KOPT-K1 (cell line): Measurements from ENCODE around the gene ZNF469.

Experiments
- H3K27ac ChIP-seq: fragments of 200-600 bp; sonication (generic); 2 replicates; pipeline ENCODE4 v1.5.1; 2016; ENCODE audit warnings: antibody characterized with exemption, mild to moderate bottlenecking, low read depth, low read length; ENCODE audit not compliant: poor library complexity, severe bottlenecking
- H3K36me3 ChIP-seq: fragments of 200-600 bp; sonication (generic); 2 replicates; pipeline ENCODE4 v1.5.1; 2017; ENCODE audit warnings: antibody characterized with exemption, mild to moderate bottlenecking, low read length, moderate library complexity; ENCODE audit not compliant: insufficient read depth
- H3K9me3 ChIP-seq: fragments of 200-600 bp; sonication (generic); 2 replicates; pipeline ENCODE4 v1.5.1; 2017; ENCODE audit warnings: antibody characterized with exemption, low read length, mild to moderate bottlenecking; ENCODE audit not compliant: insufficient read depth, poor library complexity, severe bottlenecking

ZNF469 gene

GRCh38 chr16:88389191-88389590, 6.4 kb downstream of the ZNF469 start:
- H3K27ac ChIP-seq = no peak overlapping the region
- no peaks in the 10 kb centered on the region for H3K36me3 ChIP-seq
- no peaks in the 10 kb centered on the region for H3K9me3 ChIP-seq

GRCh38 chr16:88389621-88390160, 6.9 kb downstream of the ZNF469 start:
- Histone ChIP-seq H3K9me3 (no peaks in the 10 kb centered on the region), H3K27ac (no peak overlapping the region), H3K36me3 (no peaks in the 10 kb centered on the region)

GRCh38 chr16:88390265-88390664, 7.5 kb downstream of the ZNF469 start:
- no peak overlapping the region for H3K27ac ChIP-seq
- no peaks in the 10 kb centered on the region for H3K36me3 ChIP-seq
- H3K9me3 ChIP-seq = no peaks in the 10 kb centered on the region

GRCh38 chr16:88390735-88391134, 8.0 kb downstream of the ZNF469 start:
- Histone ChIP-seq H3K27ac (no peak overlapping the region), H3K9me3 (no peaks in the 10 kb centered on the region), H3K36me3 (no peaks in the 10 kb centered on the region)

DNA sequence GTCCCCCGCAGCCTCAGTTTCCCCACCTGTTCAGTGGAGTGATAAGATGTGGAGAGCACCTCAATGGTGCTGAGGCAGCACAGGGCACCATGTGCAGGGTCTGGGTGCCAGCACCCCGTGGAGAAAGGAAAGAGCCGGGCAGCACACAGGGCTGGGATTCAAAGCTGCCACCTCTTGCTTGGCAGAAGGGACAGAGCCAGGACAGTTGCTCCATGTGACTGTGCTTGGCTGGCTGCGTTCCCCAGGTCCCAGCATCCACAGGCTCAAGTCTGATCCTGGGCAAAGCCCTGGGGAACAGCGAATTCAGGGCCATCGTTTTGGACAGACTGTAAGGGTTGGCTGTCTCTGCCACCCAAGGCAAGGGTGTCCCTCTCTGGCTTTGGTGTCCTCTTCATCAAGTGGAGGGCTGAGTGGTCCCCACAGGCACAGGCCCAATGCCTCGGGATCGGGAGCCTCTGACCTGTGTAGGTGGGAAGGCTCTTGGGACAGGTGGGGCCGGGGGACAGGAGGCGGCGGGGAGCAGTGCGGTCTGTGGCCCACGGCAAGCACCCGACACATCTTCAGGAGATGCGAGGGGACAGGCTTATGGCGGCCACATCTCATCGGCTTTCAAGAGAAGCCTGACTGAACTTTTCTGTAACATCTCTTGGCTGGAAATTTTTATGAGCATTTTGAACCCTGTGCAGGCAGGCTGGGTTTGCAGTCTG, 8.5 kb downstream of the ZNF469 start:
- no peaks in the 10 kb centered on the region for H3K36me3 ChIP-seq
- H3K27ac ChIP-seq = no peak overlapping the region
- no peaks in the 10 kb centered on the region for H3K9me3 ChIP-seq

GRCh38 chr16:88392111-88392510, 9.4 kb downstream of the ZNF469 start:
- H3K36me3 ChIP-seq = no peaks in the 10 kb centered on the region
- no peak overlapping the region for H3K27ac ChIP-seq
- no peaks in the 10 kb centered on the region for H3K9me3 ChIP-seq

DNA sequence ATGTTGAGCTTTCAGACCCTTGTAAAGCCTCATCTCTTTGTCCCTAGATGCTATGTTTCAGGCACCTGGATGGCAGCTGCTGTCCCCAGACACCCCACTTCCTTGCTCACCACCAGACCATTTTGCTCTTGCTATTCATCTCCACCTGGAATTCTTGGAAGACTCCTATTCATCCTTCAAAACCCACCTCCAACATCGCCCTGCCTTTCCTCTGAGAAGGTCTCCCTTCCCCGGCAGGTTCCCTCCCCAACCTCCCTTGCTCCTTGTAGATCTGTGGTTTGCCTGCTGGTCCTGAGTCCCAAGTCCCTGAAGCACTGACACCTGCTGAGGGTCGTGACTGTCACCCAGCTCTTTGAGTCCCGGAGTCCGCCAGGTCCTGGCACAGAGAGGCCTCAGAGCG, 9.9 kb downstream of the ZNF469 start:
- no peak overlapping the region for H3K27ac ChIP-seq
- no peaks in the 10 kb centered on the region for H3K36me3 ChIP-seq
- peaks cover under 1% of the 10 kb centered on the region for H3K9me3 ChIP-seq

DNA sequence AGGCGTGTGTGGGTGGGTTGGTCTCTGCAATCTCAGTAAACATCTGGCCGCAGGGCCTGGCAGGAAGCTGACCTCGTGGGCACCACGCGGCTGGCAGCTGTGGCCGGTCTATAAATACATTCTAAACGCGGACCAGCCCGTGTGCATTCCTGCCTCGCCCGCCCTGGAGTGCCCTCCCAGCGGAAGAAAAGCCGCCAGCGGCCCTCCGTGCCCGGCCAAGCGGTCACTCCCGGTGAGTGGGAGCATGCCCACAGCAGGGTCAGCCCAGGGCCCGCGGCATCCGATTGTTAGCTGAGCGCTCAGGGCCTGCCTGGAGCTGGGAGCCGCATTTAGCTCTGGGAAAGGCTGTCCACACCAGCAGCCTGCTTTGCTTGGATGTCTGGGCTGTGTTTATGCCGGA, 10.3 kb downstream of the ZNF469 start:
- Histone ChIP-seq H3K9me3 (peaks cover 5% of the 10 kb centered on the region), H3K27ac (no peak overlapping the region), H3K36me3 (no peaks in the 10 kb centered on the region)

GRCh38 chr16:88393571-88393970, 10.8 kb downstream of the ZNF469 start:
- no peak overlapping the region for H3K27ac ChIP-seq
- peaks cover 10% of the 10 kb centered on the region for H3K9me3 ChIP-seq
- no peaks in the 10 kb centered on the region for H3K36me3 ChIP-seq

DNA sequence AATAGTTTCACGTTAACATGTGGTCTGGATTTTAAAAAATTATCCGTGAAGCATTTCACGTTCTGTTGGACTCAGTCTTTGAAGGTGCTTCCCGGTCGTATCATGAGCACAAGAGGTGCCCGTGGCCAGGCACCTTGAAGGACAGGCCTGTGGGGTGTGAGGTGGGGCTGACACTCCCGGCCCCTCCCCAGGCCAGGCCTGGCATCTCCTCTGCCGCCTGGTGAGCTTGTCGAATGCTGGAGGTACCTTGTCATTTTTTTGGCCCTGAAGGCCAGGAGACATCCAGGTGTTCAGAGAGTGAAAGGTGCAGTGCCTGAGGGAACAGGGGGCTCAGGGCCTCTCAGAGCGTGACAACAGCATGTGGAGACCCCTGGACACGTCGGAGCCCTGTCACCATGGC, 11.7 kb downstream of the ZNF469 start:
- Histone ChIP-seq H3K36me3 (no peaks in the 10 kb centered on the region), H3K27ac (no peak overlapping the region), H3K9me3 (peaks cover 16% of the 10 kb centered on the region)

DNA sequence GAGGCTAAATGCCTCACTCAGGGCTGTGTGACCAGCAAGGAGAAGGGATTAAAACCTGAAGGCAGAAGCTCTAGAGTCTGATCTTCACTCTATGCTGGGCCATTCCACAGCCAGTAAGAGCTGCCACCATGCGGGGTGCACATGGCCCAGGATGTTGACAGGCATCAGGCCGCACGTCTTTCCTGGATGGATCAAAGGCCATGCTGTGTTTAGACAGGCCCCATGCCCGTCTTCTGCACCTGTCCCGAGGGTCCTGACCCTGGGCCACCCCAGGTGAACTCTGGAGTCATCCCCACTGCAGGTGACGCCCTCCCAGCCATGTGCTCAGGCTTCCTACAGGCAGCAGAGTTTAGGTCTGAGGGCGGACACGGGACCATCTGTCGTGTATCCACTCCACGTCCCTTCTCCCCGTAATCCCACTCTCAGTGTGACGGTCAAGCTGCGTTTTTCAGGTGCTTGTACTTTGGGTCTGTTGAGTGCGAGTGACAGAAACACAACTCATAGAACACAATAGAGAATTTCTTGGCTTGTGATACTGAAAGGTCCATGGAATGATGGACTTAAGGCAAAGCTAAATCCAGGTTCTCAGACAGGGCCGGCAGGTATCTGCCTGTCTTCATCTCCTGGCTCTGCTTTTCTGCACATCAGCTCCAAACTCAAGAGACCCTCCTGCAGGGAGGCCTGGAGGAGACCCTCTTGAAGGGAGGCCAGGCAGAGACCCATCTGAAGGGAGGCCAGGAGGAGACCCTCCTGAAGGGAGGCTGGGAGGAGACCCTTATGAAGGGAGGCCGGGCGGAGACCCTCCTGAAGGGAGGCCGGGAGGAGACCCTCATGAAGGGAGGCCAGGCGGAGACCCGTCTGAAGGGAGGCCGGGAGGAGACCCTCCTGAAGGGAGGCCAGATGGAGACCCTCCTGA, 13.2 kb downstream of the ZNF469 start:
- H3K36me3 ChIP-seq = no peaks in the 10 kb centered on the region
- peaks cover 16% of the 10 kb centered on the region for H3K9me3 ChIP-seq
- no peak overlapping the region for H3K27ac ChIP-seq

GRCh38 chr16:88398170-88398873, 15.6 kb downstream of the ZNF469 start:
- Histone ChIP-seq H3K27ac (no peak overlapping the region), H3K9me3 (peaks cover 16% of the 10 kb centered on the region), H3K36me3 (no peaks in the 10 kb centered on the region)

DNA sequence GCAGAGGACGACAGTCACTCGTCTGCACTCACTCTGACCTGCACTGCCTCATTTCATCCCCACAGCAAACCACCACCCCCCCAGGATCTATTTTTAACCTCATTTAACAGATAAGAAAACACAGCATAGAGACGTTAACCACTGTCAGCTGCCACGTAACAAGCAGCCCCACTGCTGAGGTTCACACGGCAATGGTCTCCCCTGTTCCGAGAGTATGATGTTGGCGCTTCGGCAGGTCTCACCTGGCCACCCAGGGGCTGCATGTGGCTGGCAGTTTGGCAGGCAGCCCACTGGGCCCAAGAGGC, 16.1 kb downstream of the ZNF469 start:
- peaks cover 16% of the 10 kb centered on the region for H3K9me3 ChIP-seq
- H3K36me3 ChIP-seq = no peaks in the 10 kb centered on the region
- H3K27ac ChIP-seq = no peak overlapping the region

DNA sequence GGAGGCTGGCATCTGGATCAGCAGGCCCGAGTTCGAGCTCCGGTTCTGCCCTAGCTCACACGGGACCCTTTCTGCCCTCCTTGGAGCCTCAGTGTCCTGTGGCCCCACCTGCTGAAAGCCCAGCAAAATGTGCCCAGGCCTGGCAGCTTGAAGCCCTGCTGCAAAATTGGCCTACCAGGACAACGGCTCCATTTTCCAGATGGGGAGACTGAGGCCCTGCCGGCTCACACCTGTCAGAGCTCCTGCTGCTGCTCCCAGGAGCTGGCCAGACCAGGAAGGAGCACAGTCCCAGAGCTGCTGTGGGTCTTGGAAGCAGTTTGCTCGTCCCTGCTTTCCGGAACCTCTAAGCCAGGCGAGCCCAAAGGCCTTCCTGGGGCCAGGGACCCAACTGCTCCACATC, 17.4 kb downstream of the ZNF469 start:
- no peaks in the 10 kb centered on the region for H3K36me3 ChIP-seq

DNA sequence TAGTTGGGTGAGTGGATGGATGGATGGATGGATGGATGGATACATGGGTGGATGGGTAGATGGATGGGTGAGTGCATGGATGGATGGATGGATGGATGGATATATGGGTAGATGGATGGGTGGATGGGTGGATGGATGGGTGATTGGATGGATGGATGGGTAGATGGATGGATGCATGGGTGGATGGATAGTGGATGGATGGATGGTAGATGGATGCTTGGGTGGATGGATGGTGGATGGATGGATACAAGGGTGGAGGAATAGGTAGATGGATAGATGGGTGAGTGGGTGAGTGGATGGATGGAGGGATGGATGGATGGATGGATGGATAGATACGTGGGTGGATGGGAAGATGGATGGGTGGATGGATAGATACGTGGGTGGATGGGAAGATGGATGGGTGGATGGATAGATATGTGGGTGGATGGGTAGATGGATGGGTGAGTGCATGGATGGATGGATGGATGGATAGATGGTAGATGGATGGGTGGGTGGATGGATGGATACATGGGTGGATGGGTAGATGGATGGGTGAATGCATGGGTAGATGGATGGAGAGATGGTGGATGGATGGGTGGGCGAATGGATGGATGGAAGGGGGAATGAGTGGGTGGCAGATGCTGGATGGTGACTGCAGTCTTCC, 19.0 kb downstream of the ZNF469 start:
- H3K36me3 ChIP-seq = no peaks in the 10 kb centered on the region
- peaks cover 16% of the 10 kb centered on the region for H3K9me3 ChIP-seq
- no peak overlapping the region for H3K27ac ChIP-seq

More for the DNA sequence above, 17.4 kb downstream of the ZNF469 start:
- Histone ChIP-seq H3K9me3 (peaks cover 16% of the 10 kb centered on the region), H3K27ac (no peak overlapping the region)
